Activated CD4-positive, alpha-beta T cell treated with anti-CD3 and anti-CD28 coated beads for 36 hours (primary cell): ENCODE data around the gene OR5C1. TPM values are rescaled to one million over a fixed set of nuclear protein-coding genes. Genes with fewer than 3 reads are reported as not detected.
A peak's percentile ranks its signal among the peaks of the same experiment; 100 is the strongest.
"Not testable (repeated sequence)": the region's sequence is repeated elsewhere in the genome, so short reads cannot be mapped to it uniquely, and the experiment has no call there.

Experiments used
- ATAC-seq: fragments of 200-7000 bp; cut with Tn5 transposase; one replicate; pipeline ENCODE4 v1.10.0; 2021; ENCODE audit warnings: mild to moderate bottlenecking, moderate library complexity
- CTCF ChIA-PET: fragments of 350-600 bp; sonication (Branson Sonifier 250); formaldehyde crosslinking; loops from one replicate; lab custom pipeline; 2021; ENCODE audit warnings: antibody characterized with exemption; lab: Charles Lee
- POLR2A ChIA-PET: fragments of 350-600 bp; sonication (Branson Sonifier 250); formaldehyde crosslinking; loops from one replicate; lab custom pipeline; 2021; ENCODE audit warnings: antibody characterized with exemption, inconsistent platforms; lab: Charles Lee
- DNase-seq: peaks from one replicate; pipeline ENCODE4 v3.0.0-alpha.2; 2020
- H3K27ac Mint-ChIP-seq: one replicate; pipeline ENCODE4 v1.8.0; 2021; ENCODE audit warnings: mixed read lengths
- H3K27me3 Mint-ChIP-seq: one replicate; pipeline ENCODE4 v1.8.0; 2021; ENCODE audit warnings: mixed read lengths
- H3K36me3 Mint-ChIP-seq: one replicate; pipeline ENCODE4 v1.8.0; 2021; ENCODE audit warnings: low read depth, mixed read lengths
- H3K4me1 Mint-ChIP-seq: one replicate; pipeline ENCODE4 v1.8.0; 2021; ENCODE audit warnings: mixed read lengths
- H3K4me3 Mint-ChIP-seq: one replicate; pipeline ENCODE4 v1.8.0; 2021; ENCODE audit warnings: mild to moderate bottlenecking, moderate library complexity, mixed read lengths
- H3K9me3 Mint-ChIP-seq: one replicate; pipeline ENCODE4 v1.8.0; 2021; ENCODE audit warnings: low read depth, mixed read lengths
- intact Hi-C, 2 experiments: fragments of 100-400 bp; cut with DNase I in 1 of 2; cut with micrococcal nuclease in 1 of 2; formaldehyde crosslinking; loops; one replicate each; pipeline versions ENCODE4 v1.14.2 to v1.15.1; 2022 to 2024; cut with DNase I, micrococcal nuclease
- total RNA-seq, 2 experiments: library from RNA; stranded (reverse); gene quantifications; one replicate each; pipeline ENCODE4 v1.2.3, GENCODE V29; 2021

The OR5C1 gene
- total RNA-seq, 2 experiments from 2014 or later: not detected

DNA sequence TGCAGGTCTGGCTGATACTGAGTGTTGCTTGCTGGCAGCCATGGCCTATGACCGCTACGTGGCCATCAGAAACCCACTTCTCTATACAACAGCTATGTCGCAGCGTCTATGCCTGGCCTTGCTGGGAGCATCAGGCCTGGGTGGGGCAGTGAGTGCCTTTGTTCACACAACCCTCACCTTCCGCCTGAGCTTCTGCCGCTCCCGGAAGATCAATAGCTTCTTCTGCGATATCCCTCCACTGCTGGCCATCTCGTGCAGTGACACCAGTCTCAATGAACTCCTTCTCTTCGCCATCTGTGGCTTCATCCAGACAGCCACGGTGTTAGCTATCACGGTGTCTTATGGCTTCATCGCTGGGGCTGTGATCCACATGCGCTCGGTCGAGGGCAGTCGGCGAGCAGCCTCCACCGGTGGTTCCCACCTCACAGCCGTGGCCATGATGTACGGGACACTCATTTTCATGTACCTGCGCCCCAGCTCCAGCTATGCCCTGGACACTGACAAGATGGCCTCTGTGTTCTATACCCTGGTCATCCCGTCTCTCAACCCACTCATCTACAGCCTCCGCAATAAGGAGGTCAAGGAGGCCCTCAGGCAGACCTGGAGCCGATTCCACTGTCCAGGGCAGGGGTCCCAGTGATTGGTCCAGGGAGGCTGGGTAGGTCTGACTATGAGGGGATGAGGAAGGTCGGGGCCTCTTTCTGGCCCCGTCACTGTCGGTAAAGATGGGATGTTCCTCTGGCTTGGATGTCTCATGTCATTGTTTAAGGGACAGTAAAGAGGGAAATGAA is 718 bp downstream of the OR5C1 start:
- no peaks in the 10 kb centered on the region for H3K4me1 Mint-ChIP-seq
- ChIA-PET CTCF (no interaction called here), POLR2A (no interaction called here)
- intact Hi-C loops: loop anchor here in 1 of 2 experiments (10.0 kb wide), 1 partner anchor 215 kb away; no protein-coding TSS in a partner anchor
- H3K9me3 Mint-ChIP-seq: no peaks in the 10 kb centered on the region
- ATAC-seq (no peak), DNase-seq (no peak)
- H3K27ac Mint-ChIP-seq: no peak overlapping the region
- no peaks in the 10 kb centered on the region for H3K36me3 Mint-ChIP-seq
- no peaks in the 10 kb centered on the region for H3K27me3 Mint-ChIP-seq
- no peak overlapping the region for H3K4me3 Mint-ChIP-seq

DNA sequence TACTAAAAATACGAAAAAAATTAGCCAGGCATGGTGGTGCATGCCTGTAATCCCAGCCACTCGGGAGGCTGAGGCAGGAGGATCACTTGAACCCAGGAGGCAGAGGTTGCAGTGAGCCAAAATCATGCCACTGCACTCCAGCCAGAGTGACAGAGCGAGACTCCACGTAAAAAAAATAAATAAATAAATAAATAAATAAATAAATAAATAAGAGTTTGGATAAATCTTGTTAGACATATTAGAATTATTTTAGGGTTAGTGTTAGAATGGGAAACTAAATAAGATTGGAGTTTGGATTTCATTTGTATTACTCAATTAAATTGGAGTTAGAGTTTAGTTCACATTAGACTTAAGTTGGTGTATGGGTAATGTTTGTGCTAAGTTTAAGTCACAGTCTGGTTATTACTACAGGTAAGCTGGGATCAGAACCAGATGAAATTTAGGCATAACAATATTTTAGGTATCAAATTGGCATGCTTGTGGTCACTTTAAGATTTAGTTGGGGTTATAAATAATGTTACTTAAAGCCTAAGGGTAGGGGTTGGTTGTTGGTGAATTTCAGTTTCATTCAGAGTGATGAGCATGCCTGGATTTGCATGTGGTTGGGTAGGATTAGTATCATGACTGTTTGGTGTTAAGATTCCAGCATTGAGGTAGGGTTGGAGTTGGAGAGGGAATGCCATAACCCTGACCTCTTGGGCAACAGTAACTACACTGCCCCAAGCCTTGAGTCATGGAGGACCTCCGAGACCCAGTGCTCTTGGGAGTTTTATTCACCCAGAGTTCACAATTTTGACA is 3.3 kb downstream of the OR5C1 start:
- H3K36me3 Mint-ChIP-seq: no peaks in the 10 kb centered on the region
- H3K27ac Mint-ChIP-seq: no peak overlapping the region
- intact Hi-C loops: loop anchor here in 1 of 2 experiments (10.0 kb wide), 1 partner anchor 217 kb away; no protein-coding TSS in a partner anchor
- H3K27me3 Mint-ChIP-seq: no peaks in the 10 kb centered on the region
- H3K4me3 Mint-ChIP-seq: no peak overlapping the region
- no peaks in the 10 kb centered on the region for H3K9me3 Mint-ChIP-seq
- DNase-seq (no peak), ATAC-seq (no peak)
- POLR2A ChIA-PET: no interaction called here
- H3K4me1 Mint-ChIP-seq: no peaks in the 10 kb centered on the region
- CTCF ChIA-PET: no interaction called here

DNA sequence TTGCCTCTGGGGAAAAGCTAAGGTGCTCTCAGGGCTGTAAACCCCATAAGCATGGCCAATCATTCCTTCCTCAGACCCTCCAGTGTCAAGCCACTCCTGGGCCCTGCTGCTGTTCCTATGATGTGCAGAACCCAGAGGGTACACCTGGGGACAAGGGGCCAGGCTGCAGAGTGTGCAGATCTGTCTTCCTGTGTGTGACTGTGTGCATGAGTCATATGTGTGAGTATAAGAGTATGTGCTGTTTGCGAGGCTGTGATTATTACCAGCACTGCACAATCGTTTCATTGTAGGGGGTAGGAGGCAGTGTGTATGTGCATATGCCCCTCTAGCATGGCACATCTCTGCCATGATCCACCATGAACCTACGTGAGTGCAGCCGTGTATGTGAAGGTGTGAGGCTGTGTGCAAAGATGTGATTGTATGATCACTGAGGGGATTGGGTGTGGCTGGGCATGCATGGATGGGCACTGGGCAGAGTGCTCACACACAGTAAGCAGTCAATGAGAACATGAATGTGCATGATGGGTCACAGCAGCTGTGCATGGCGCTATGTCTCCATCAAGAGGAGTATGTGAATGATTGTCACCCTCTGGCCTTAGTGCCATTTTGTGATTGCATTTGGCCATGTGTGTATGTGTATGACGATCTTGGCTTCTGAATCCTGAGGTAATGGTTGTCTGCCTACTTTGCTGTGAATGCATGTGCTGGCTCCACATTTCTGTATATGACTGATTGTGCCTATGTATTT is 8.8 kb downstream of the OR5C1 start:
- Mint-ChIP-seq H3K9me3 (no peaks in the 10 kb centered on the region), H3K4me3 (no peak overlapping the region), H3K27me3 (no peaks in the 10 kb centered on the region), H3K36me3 (no peaks in the 10 kb centered on the region), H3K27ac (no peak overlapping the region), H3K4me1 (no peaks in the 10 kb centered on the region)
- no peak for DNase-seq
- CTCF ChIA-PET: no interaction called here
- intact Hi-C loops: loop anchor here in 1 of 2 experiments (10.0 kb wide), 1 partner anchor 223 kb away; no protein-coding TSS in a partner anchor
- POLR2A ChIA-PET: no interaction called here
- peak; percentile 60 for ATAC-seq

DNA sequence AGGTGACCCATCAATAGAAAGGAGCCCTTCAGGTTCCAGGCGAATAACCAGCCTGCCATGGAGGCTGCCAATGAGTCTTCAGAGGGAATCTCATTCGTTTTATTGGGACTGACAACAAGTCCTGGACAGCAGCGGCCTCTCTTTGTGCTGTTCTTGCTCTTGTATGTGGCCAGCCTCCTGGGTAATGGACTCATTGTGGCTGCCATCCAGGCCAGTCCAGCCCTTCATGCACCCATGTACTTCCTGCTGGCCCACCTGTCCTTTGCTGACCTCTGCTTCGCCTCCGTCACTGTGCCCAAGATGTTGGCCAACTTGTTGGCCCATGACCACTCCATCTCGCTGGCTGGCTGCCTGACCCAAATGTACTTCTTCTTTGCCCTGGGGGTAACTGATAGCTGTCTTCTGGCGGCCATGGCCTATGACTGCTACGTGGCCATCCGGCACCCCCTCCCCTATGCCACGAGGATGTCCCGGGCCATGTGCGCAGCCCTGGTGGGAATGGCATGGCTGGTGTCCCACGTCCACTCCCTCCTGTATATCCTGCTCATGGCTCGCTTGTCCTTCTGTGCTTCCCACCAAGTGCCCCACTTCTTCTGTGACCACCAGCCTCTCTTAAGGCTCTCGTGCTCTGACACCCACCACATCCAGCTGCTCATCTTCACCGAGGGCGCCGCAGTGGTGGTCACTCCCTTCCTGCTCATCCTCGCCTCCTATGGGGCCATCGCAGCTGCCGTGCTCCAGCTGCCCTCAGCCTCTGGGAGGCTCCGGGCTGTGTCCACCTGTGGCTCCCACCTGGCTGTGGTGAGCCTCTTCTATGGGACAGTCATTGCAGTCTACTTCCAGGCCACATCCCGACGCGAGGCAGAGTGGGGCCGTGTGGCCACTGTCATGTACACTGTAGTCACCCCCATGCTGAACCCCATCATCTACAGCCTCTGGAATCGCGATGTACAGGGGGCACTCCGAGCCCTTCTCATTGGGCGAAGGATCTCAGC is 11.6 kb downstream of the OR5C1 start, which contains the start of gene OR1K1:
TSS of gene OR1K1 (plus strand) at position 58 of the 995 bp plus-strand sequence. CDS start at position 58, 0 bp downstream.
- ATAC-seq: no peak
- CTCF ChIA-PET: no interaction called here

DNA sequence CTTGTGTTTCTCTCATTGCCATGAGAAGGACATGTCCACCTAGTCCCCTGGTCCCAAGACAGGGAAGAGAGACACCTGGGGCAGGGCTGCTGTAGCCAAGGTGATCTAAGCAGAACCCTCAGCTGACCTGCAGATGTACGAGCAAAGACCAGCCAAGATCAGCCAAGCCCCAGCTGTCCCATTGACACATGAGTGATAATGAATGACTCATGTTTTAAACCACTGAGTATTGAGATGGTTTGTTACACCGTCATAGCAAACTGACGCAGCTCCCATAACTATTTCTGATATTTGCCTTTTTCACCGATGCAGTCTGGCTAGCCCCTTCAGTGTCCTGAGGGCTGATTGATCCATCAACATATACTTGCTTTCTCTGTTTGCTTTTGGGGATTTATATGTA is 17.9 kb downstream of the OR5C1 start:
- H3K27ac Mint-ChIP-seq: peak overlapping the region; percentile 74
- DNase-seq (peak; percentile 48), ATAC-seq (peak; percentile 31)
- ChIA-PET CTCF (interaction anchor here (0.8 to 2.9 kb wide), 5 partner anchors 17 to 343 kb away, joined by 3 to 16 read pairs (median 3); no protein-coding TSS in a partner anchor), POLR2A (interaction anchor here (0.6 to 1.2 kb wide), 3 partner anchors 10 to 418 kb away, joined by 3 to 5 read pairs (median 3); no protein-coding TSS in a partner anchor)
- H3K4me3 Mint-ChIP-seq: no peak overlapping the region
- H3K27me3 Mint-ChIP-seq: no peaks in the 10 kb centered on the region
- peaks cover 25% of the 10 kb centered on the region for H3K4me1 Mint-ChIP-seq
- peaks cover 7% of the 10 kb centered on the region for H3K9me3 Mint-ChIP-seq
- intact Hi-C loops: loop anchor here (1.0 to 10.0 kb wide), 8 partner anchors 40 to 756 kb away; partner anchors contain the start of genes MRRF (in 1 of the 2), PTGS1 (in 1 of the 2), RBM18 (in 1 of the 2) and TTLL11 (in 1 of the 2)
- peaks cover 6% of the 10 kb centered on the region for H3K36me3 Mint-ChIP-seq

More for the DNA sequence above, 11.6 kb downstream of the OR5C1 start, which contains the start of gene OR1K1:
- Mint-ChIP-seq H3K4me3 (no peak within 1 kb of the TSS), H3K27ac (no peak within 1 kb of the TSS), H3K36me3 (no peaks in the 10 kb centered on the region), H3K27me3 (no peaks in the 10 kb centered on the region), H3K4me1 (no peaks in the 10 kb centered on the region), H3K9me3 (no peaks in the 10 kb centered on the region)
- DNase-seq: no peak
- POLR2A ChIA-PET: no interaction called here
- intact Hi-C loops: loop anchor here in 1 of 2 experiments (1.0 to 10.0 kb wide), 2 partner anchors 13 to 426 kb away; partner anchors contain the start of gene PTGS1

DNA sequence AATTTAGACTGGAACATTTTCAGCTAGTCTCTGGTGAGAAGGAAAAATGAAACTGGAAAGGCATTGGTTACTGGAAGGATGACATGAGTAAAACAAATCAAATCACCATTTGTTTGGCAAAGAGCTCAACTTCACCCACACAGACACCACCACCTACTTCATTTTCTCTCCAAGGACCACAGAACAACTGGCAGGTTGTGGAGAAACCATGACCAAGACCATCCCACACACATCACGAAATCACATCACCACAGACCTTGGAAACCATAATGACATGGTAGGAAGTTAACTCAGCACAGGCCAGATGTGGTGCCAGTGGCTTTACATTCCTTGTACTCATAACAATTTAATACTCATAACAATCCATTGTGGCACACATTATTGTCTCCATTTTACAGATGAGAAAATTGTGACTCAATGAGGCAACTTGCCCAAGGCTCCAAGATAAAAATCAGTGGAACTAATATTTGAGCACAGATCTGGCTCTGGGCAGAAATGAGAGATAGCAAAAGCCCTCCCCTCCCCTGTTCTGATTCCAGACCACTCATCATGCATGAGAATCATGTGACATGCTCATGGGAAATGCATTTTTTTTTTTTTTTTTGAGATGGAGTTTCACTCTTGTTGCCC is 18.7 kb downstream of the OR5C1 start:
- peaks cover 7% of the 10 kb centered on the region for H3K9me3 Mint-ChIP-seq
- no peak overlapping the region for H3K4me3 Mint-ChIP-seq
- intact Hi-C loops: loop anchor here (1.0 to 10.0 kb wide), 8 partner anchors 39 to 757 kb away; partner anchors contain the start of genes MRRF (in 1 of the 2), PTGS1 (in 1 of the 2), RBM18 (in 1 of the 2) and TTLL11 (in 1 of the 2)
- no peaks in the 10 kb centered on the region for H3K27me3 Mint-ChIP-seq
- ATAC-seq: peak; percentile 82
- CTCF ChIA-PET: interaction anchor here (0.5 to 2.9 kb wide), 12 partner anchors 9 to 708 kb away, joined by 3 to 16 read pairs (median 4); no protein-coding TSS in a partner anchor
- DNase-seq: peak; percentile 82
- peak overlapping the region; percentile 74 for H3K27ac Mint-ChIP-seq
- POLR2A ChIA-PET: interaction anchor here (0.6 to 1.2 kb wide), 4 partner anchors 9 to 193 kb away, joined by 3 to 5 read pairs (median 3); no protein-coding TSS in a partner anchor
- H3K36me3 Mint-ChIP-seq: peaks cover 6% of the 10 kb centered on the region
- H3K4me1 Mint-ChIP-seq: peaks cover 25% of the 10 kb centered on the region

DNA sequence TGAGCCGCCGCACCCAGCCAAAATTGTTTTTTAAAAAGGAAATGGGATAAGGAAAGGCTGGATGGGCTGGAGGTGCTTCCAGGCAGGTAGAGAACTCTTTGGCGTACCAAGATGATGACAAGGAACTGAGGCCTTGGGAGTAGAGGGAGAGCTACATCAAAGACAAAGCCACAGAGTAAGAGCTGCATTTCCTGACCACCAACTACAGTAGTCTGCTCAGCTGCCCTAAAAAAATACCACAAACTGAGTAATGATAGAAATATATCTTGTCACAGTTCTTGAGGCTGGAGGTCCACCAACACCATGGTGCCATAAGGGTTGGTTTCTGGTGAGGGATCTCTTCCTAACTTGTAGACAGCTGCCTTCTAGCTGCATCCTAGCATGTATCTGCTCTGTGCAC is 19.4 kb downstream of the OR5C1 start:
- DNase-seq (no peak), ATAC-seq (no peak)
- Mint-ChIP-seq H3K9me3 (peaks cover 7% of the 10 kb centered on the region), H3K36me3 (peaks cover 6% of the 10 kb centered on the region), H3K4me3 (no peak overlapping the region), H3K27me3 (no peaks in the 10 kb centered on the region), H3K4me1 (peaks cover 25% of the 10 kb centered on the region), H3K27ac (no peak overlapping the region)
- ChIA-PET POLR2A (interaction anchor here (0.6 to 0.7 kb wide), 2 partner anchors 97 to 194 kb away, joined by 3 read pairs; partner anchors contain the start of gene RC3H2), CTCF (interaction anchor here (0.6 to 2.9 kb wide), 13 partner anchors 9 to 1488 kb away, joined by 3 to 16 read pairs (median 4); partner anchors contain the start of genes MRRF and RBM18)
- intact Hi-C loops: loop anchor here in 1 of 2 experiments (10.0 kb wide), 1 partner anchor 433 kb away; the partner anchor contains the start of gene PTGS1

DNA sequence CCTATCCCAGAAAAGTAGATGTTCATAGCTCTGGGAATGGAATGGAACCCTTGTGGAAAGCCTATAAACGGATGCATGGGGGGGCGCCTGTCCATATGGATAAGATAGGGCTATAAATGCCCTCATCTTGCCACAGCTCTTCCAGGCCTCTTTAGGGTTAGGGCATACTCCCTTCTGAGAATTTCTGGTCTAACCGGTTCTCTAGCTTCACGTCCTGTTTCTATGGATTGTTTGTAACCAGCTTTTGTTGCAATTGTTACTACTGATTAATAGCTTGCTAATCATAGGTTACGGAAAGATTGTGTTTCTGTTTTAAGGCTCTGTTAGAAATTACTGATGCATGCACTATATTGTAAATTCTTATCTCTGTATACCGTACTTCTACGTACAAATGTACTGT is 20.5 kb downstream of the OR5C1 start:
- H3K9me3 Mint-ChIP-seq, H3K36me3 Mint-ChIP-seq, DNase-seq, H3K27me3 Mint-ChIP-seq, H3K4me3 Mint-ChIP-seq, ATAC-seq, H3K27ac Mint-ChIP-seq: not testable (repeated sequence)
- peaks cover 25% of the 10 kb centered on the region for H3K4me1 Mint-ChIP-seq
- ChIA-PET POLR2A (interaction anchor here (0.5 kb wide), 1 partner anchor 335 kb away, joined by 8 read pairs; no protein-coding TSS in a partner anchor), CTCF (interaction anchor here (0.6 to 2.9 kb wide), 9 partner anchors 8 to 715 kb away, joined by 3 to 16 read pairs (median 4); partner anchors contain the start of genes MRRF and RBM18)
- intact Hi-C loops: loop anchor here in 1 of 2 experiments (10.0 kb wide), 1 partner anchor 434 kb away; the partner anchor contains the start of gene PTGS1
